Activated naive CD4-positive, alpha-beta T cell treated with anti-CD3 and anti-CD28 coated beads, Interleukin-2, amount 50 U/mL, for 72 hours (primary cell): Measurements from ENCODE around the gene WWP2. TPM values are rescaled to one million over a fixed set of nuclear protein-coding genes. Genes with fewer than 3 reads are reported as not detected.
A peak's percentile ranks its signal among the peaks of the same experiment; 100 is the strongest.

Experiments
- ATAC-seq, 2 donors: fragments of 150-1000 bp; cut with Tn5 transposase; 2 replicates each; pipeline ENCODE4 v1.10.0; 2021; ENCODE audit warnings: mild to moderate bottlenecking in 2 of 2, moderate library complexity in 2 of 2
- DNase-seq, 2 donors: peaks; one replicate each; pipeline ENCODE4 v3.0.0; 2021 to 2022; ENCODE audit warnings: low spot score in 2 of 2
- H3K27ac Mint-ChIP-seq, 2 donors: one replicate each; pipeline ENCODE4 v1.8.0; 2022; ENCODE audit warnings: mild to moderate bottlenecking in 2 of 2, mixed read lengths in 2 of 2
- H3K36me3 Mint-ChIP-seq, 2 donors: one replicate each; pipeline ENCODE4 v1.8.0; 2022; ENCODE audit warnings: mixed read lengths in 2 of 2
- H3K9me3 Mint-ChIP-seq, 2 donors: one replicate each; pipeline ENCODE4 v1.8.0; 2022; ENCODE audit warnings: mixed read lengths in 2 of 2
- total RNA-seq, 2 donors: library from RNA; stranded (reverse); gene quantifications; one replicate each; pipeline ENCODE4 v1.2.3, GENCODE V29; 2022

Gene WWP2
- total RNA-seq, 2 donors from 2014 or later, result 48.2 to 51.9 TPM

DNA sequence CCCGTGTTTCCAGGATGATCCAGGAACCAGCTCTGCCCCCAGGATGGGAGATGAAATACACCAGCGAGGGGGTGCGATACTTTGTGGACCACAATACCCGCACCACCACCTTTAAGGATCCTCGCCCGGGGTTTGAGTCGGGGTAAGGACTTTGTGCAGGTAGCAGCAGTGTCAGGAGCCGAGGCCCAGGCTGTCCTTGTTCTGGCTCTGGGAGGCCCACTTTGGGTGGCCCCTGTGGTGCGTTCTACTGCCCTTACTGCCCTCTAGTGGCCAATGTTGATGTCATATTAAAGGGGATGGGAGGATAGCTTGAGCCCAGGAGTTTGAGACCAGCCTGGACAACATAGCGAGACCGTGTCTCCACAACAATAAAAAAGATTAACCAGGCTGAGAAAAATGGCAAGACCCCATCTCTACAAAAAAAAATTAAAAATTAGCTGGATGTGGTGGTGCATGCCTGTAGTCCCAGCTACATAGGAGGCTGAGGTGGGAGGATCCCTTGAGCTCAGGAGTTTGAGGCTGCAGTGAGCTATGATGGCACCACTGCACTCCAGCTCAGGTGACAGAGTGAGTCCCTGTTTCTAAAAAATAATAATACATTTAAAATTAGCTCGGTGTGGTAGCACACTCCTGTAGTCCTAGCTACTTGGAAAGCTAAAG is 168.1 kb downstream of the WWP2 start:
- Mint-ChIP-seq H3K36me3 (no peaks in the 10 kb centered on the region), H3K9me3 (no peaks in the 10 kb centered on the region), H3K27ac (no peak overlapping the region)
- DNase-seq (peak in 1 of 2 donors; percentile 69), ATAC-seq (peak; percentile 81 to 84)

- H3K9me3 Mint-ChIP-seq, result no peaks in the 10 kb centered on the region
- no peaks in the 10 kb centered on the region for H3K36me3 Mint-ChIP-seq
- H3K27ac Mint-ChIP-seq, result no peak overlapping the region
- ATAC-seq (no peak), DNase-seq (no peak)
These were observed 169.5 kb downstream of the WWP2 start for GRCh38 chr16:69931631-69932030.

- DNase-seq, result no peak
- Mint-ChIP-seq H3K36me3 (peaks cover 0 to 4% of the 10 kb centered on the region in 2 donors), H3K27ac (peak overlapping the region in 1 of 2 donors; percentile 66), H3K9me3 (no peaks in the 10 kb centered on the region)
- no peak for ATAC-seq
These were observed 170.1 kb downstream of the WWP2 start for GRCh38 chr16:69932228-69932627.

DNA sequence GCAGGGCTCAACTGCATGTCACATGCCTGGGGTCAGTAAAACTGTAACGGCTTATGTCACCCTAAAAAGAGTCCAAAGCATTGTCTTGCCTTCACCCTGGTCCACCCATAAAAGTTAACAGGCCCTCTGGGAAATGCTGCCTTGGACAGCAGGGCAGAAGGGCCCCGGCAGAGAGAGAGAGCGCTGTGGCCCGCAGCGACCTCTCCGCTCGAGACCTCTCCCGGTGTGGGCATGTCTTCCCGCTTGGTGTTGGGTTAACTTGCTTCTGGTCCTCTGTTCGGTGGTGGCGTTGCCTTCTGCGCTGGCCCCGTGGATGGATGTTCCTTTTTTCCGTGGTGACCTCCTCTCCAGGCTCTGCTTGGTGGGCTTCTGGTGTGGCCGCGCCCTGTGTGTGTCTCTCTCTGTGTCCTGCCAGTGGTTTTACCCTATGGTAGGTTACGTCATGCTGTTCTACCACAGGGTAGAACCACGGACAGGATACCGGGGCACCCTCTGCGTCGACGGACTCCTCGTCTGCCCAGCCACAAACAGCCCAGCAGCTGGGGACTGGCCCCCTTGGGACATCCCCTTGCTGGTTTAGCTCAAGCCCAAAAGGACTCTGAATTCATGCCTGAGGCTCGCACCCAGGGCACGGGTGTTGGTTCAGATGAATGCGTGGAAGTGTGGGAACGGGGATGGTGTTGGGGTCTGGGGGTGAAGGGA is 170.7 kb downstream of the WWP2 start:
- ATAC-seq, result no peak
- Mint-ChIP-seq H3K36me3 (peaks cover 0 to 6% of the 10 kb centered on the region in 2 donors), H3K27ac (no peak overlapping the region), H3K9me3 (no peaks in the 10 kb centered on the region)
- DNase-seq, result no peak

DNA sequence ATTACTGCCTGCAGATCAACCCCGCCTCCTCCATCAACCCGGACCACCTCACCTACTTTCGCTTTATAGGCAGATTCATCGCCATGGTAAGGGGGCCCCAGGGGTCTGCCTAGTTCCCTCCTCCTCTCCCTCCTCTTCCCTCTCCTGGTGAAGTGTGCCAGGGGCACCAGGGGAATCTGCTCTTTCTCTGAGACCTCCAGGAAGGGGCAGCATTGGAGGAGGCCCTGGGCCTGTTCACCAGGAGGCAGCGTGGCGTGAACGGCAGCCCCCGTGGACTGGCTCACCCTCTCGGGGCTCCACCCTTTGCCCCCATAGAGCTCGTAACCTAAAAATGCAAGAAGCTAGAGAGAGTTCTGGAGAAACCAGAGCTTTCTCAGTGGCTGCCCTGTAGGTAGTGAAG is 171.9 kb downstream of the WWP2 start:
- no peak for ATAC-seq
- Mint-ChIP-seq H3K27ac (no peak overlapping the region), H3K36me3 (peaks cover 0 to 6% of the 10 kb centered on the region in 2 donors), H3K9me3 (no peaks in the 10 kb centered on the region)
- no peak for DNase-seq

GRCh38 chr16:69934751-69935150 is 172.6 kb downstream of the WWP2 start:
- Mint-ChIP-seq H3K36me3 (peaks cover 0 to 6% of the 10 kb centered on the region in 2 donors), H3K9me3 (no peaks in the 10 kb centered on the region), H3K27ac (no peak overlapping the region)
- DNase-seq (no peak), ATAC-seq (no peak)

DNA sequence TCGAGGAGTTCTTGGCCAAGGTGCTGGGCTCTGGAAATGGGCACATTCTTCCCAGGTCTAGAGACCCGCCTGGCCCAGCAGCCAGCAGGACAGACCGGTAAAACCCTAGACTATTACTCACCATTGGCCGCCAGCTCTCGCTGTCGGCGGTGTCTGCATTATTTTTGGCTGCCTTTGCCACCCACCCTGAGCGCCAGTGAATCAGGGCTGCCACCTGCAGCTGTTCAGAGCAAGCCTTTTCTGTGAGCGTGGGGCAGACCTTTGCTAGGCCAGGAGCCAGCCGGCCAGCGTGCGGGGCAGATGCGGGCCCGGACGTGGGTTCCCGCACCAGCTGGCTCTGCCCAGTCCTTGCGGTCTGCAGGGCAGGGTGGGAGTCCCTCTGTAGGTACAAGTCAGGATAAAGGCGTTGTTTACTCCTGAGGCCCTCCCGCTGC is 173.2 kb downstream of the WWP2 start:
- no peak for DNase-seq
- Mint-ChIP-seq H3K27ac (no peak overlapping the region), H3K36me3 (peaks cover 0 to 6% of the 10 kb centered on the region in 2 donors), H3K9me3 (no peaks in the 10 kb centered on the region)
- no peak for ATAC-seq

GRCh38 chr16:69935740-69936139 is 173.6 kb downstream of the WWP2 start:
- Mint-ChIP-seq H3K27ac (no peak overlapping the region), H3K36me3 (peaks cover 0 to 6% of the 10 kb centered on the region in 2 donors), H3K9me3 (no peaks in the 10 kb centered on the region)
- DNase-seq, result no peak
- no peak for ATAC-seq

DNA sequence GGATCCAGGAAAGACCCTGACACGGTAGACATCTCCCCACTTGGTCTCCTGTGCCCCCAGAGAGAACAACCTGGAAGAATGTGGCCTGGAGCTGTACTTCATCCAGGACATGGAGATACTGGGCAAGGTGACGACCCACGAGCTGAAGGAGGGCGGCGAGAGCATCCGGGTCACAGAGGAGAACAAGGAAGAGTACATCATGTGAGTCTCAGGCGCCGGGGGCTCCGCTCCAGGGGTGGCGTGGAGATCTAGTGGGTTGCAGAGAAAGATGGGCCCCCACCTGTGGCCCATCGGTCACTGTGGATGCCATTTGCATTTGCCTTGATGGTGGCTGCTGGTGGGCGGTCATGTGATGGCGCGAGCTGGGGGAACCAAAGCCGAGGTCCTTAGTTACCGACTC is 174.1 kb downstream of the WWP2 start:
- DNase-seq (no peak), ATAC-seq (no peak)
- Mint-ChIP-seq H3K27ac (peak overlapping the region in 1 of 2 donors; percentile 50), H3K36me3 (peaks cover 0 to 6% of the 10 kb centered on the region in 2 donors), H3K9me3 (no peaks in the 10 kb centered on the region)

DNA sequence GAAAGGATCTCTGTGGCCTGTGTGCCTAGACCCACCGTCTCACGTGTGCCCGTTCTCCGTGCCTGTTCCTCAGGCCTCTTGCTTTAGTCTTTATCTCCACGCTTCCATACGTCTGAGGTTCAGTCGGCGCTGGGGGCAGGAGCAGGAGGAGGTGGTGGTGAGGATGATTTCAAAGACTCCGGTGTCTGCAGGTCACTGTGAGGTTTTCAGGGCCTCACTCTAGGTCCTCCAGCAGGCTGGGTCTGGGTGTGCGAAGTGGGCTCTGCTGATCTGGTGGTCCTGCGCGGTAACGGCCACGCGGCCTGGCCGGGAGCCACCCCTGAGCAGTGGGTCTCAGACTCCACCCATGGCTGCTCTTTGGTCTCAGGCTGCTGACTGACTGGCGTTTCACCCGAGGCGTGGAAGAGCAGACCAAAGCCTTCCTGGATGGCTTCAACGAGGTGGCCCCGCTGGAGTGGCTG is 174.6 kb downstream of the WWP2 start:
- H3K36me3 Mint-ChIP-seq, result peaks cover 0 to 6% of the 10 kb centered on the region in 2 donors
- no peak overlapping the region for H3K27ac Mint-ChIP-seq
- H3K9me3 Mint-ChIP-seq, result no peaks in the 10 kb centered on the region
- DNase-seq (no peak), ATAC-seq (no peak)

GRCh38 chr16:69937465-69937951 is 175.4 kb downstream of the WWP2 start:
- Mint-ChIP-seq H3K27ac (no peak overlapping the region), H3K36me3 (peaks cover 0 to 6% of the 10 kb centered on the region in 2 donors)
- no peak for ATAC-seq

DNA sequence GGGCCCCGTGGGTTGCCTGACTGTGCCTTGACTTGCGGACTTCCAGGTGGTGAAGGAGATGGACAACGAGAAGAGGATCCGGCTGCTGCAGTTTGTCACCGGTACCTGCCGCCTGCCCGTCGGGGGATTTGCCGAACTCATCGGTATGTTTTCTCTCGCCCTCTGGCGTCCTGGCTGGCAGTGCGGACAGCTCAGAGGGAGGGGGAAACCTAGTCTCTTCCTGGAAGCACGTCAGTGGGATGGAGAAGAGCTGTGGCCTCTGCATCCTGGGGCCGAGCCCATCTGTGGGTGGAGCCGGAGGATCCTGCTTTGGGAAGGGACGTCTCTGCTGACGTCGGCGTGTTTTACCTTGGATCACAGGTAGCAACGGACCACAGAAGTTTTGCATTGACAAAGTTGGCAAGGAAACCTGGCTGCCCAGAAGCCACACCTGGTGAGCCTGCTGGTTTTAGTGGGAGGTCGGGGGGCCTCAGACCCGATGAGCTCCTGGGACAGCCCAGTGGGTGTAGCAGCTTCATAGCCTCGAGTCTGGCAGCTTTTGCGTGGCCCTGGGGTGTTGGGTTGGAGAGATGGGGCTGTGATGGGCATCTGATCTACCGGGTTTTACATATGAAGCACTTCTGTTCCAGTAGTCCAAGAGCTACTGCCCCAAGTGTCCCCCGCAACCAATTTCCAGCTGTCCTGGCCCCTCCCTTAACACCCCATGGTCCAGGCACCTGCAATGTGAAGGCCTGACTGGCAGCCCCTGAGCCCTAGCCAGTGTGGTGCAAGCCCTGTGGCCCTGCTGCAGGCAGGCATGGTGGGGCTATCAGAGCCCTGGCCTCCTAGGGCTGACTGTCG is 177.1 kb downstream of the WWP2 start:
- no peak for ATAC-seq
- peaks cover 0 to 6% of the 10 kb centered on the region in 2 donors for H3K36me3 Mint-ChIP-seq
- H3K27ac Mint-ChIP-seq, result peak overlapping the region in 1 of 2 donors; percentile 9
- H3K9me3 Mint-ChIP-seq, result no peaks in the 10 kb centered on the region
- DNase-seq, result no peak

More at GRCh38 chr16:69937465-69937951, 175.4 kb downstream of the WWP2 start:
- DNase-seq, result no peak
- H3K9me3 Mint-ChIP-seq, result no peaks in the 10 kb centered on the region

DNA sequence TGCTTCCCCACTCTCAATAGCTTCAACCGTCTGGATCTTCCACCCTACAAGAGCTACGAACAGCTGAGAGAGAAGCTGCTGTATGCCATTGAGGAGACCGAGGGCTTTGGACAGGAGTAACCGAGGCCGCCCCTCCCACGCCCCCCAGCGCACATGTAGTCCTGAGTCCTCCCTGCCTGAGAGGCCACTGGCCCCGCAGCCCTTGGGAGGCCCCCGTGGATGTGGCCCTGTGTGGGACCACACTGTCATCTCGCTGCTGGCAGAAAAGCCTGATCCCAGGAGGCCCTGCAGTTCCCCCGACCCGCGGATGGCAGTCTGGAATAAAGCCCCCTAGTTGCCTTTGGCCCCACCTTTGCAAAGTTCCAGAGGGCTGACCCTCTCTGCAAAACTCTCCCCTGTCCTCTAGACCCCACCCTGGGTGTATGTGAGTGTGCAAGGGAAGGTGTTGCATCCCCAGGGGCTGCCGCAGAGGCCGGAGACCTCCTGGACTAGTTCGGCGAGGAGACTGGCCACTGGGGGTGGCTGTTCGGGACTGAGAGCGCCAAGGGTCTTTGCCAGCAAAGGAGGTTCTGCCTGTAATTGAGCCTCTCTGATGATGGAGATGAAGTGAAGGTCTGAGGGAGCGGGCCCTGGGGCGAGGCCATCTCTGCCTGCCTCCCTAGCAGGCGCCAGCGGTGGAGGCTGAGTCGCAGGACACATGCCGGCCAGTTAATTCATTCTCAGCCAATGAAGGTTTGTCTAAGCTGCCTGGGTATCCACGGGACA is 177.9 kb downstream of the WWP2 start:
- Mint-ChIP-seq H3K27ac (peak overlapping the region in 1 of 2 donors; percentile 68), H3K36me3 (peaks cover 0 to 6% of the 10 kb centered on the region in 2 donors), H3K9me3 (no peaks in the 10 kb centered on the region)
- ATAC-seq, result no peak
- DNase-seq, result no peak

GRCh38 chr16:69940676-69941075 is 178.5 kb downstream of the WWP2 start:
- ATAC-seq (no peak), DNase-seq (no peak)
- Mint-ChIP-seq H3K36me3 (peaks cover 0 to 6% of the 10 kb centered on the region in 2 donors), H3K27ac (no peak overlapping the region), H3K9me3 (no peaks in the 10 kb centered on the region)

- H3K36me3 Mint-ChIP-seq, result peaks cover 0 to 6% of the 10 kb centered on the region in 2 donors
- ATAC-seq (no peak), DNase-seq (no peak)
- H3K27ac Mint-ChIP-seq, result no peak overlapping the region
- no peaks in the 10 kb centered on the region for H3K9me3 Mint-ChIP-seq
These were observed 179.3 kb downstream of the WWP2 start for GRCh38 chr16:69941251-69942098.
